NCI-H1048 (cell line): ENCODE results near the gene VENTX.

Source experiments
- DNase-seq: peaks from one replicate; lab custom pipeline; 2025; lab: John Stamatoyannopoulos, UW

VENTX gene

DNA sequence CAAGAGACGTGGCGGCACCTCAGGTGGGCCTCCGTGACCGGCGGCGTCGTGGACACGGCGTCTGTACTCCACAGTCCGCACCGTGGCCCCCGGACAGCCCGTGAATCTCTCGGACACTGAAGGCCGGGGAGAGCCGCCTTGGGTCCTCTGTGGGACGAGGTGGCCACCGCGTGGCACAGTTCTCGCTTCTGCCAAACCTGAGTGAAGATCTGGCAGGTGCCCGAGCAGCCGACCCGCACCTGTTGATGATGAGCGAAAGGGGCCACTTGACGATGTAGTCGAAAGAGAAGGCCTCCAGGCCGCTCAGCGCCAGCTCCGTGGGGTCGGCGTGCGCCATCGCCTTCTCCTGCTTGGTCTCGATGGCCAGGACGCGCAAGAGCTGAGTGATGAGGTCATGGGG is 47.6 kb downstream of the VENTX start:
- no peak for DNase-seq

DNA sequence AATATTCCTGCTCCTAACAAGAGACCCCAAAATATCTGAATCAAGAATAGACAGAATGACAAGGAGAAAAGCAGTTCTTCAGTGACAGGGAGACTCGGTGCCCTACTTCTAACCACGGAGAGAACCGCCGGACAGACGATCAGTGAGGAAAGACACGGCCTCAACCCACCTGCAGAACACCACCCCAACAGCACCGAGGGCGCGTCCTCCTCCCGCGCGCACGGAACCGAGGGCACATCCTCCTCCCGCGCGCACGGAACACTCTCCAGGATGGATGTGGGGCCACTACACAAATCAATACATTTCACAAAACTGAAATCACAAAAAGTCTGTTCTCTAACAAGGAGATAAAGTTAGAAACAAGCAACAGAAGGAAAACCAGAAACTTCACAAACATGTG is 48.7 kb downstream of the VENTX start:
- no peak for DNase-seq

DNA sequence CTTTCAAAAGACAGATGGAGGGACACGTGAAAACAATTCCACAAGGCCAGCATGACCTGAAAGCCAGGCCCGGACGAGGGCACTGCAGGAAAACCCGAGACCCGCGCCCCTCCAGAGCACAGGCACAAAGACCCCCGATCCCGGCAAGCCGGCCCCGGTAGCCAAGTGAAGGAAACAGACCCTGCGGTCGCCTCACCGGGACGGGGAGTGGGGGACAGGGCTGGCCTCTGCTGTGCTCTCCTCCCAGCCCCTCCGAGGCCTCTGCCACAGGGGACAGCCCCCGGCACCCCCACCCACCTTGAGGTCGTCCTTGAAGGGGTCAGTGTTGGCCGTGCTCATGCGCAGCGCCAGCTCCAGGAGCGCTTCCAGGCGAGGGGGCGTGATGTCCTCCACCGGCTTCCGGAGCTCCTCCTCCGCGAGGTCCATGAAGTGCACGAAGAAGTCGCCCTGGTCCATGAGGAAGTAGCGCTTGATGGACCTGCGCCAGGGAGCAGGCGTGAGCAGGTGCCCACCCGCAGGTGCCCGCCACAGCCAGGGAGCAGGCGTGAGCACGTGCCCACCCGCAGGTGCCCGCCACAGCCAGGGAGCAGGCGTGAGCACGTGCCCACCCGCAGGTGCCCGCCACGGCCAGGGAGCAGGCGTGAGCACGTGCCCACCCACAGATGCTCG is 50.3 kb downstream of the VENTX start:
- DNase-seq: no peak

DNA sequence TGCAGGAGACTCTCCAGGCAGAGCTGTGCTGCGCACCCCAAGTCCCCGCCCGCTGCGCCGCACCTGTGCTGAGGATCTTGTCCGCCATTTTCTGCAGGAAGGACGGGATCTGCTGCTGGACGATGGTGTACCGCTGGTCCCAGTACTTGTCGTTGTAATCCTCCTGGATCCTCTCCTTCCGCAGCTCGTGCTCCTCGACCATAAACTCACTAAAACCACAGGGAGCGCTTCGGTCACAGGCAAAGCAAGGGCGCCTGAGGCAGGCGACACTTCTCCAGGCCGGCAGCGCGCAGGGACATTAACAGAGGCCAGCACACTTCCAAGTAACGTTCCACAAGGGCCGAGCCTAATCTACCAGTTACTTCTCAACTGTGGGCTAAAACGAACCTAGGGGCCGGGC is 52.1 kb downstream of the VENTX start:
- DNase-seq: no peak
